Keratinocyte (primary cell): Measurements from ENCODE around the gene CHN2.

ENCODE experiments used
- CTCF ChIP-seq, 3 experiments: IDR thresholded peaks in 1 of 3; conservative IDR thresholded peaks in 1 of 3; optimal IDR thresholded peaks in 1 of 3; 2 replicates in 2 of 3; 3 replicates in 1 of 3; pipeline versions ENCODE3 to v1.5.1; 2011; ENCODE audit warnings: low read length in 3 of 3, mild to moderate bottlenecking in 3 of 3, moderate library complexity in 2 of 3, control low read depth in 1 of 3, inconsistent platforms in 1 of 3; ENCODE audit not compliant: insufficient read depth in 2 of 3; ENCODE audit errors: extremely low read depth in 1 of 3
- EZH2 ChIP-seq: IDR thresholded peaks from one replicate; pipeline ENCODE4 v1.6.1; 2012; ENCODE audit warnings: inconsistent platforms, mild to moderate bottlenecking, low read length, moderate library complexity

DNA sequence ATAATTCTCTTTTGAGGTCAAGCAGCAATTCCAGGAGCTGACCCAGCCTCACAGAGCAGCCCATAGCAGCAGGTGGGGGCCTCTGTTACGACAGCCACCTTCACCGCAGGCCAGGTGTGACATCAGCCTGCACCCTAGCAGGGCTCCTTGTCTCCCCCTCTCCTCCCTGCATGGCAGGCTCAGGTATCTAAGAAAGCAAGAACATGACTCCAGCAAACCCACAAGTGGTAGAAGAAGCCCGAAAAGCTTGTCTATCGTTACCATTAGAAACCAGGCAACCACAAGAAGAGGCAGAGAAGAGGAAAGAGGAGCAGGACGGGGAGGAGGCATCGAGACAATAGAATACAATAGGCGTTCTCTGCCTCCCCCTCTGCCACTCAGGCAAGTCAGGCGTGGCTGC is 265.0 kb downstream of the CHN2 start:
- TF ChIP-seq CTCF (optimal IDR thresholded peaks at IDR 0.05 in 1 of 3, IDR thresholded peaks at IDR 0.05 in 1 of 3, conservative IDR thresholded peaks at IDR 0.05 in 1 of 3; ENCODE audit: extremely low read depth in 1 of 3, insufficient read depth in 2 of 3, low read length in 3 of 3) (no peak), EZH2 (no peak)
